Transverse colon (tissue), 3 donors: ENCODE results near the gene PPP2R2C.

Source experiments
- POLR2A ChIP-seq: fragments of 450-650 bp; IDR thresholded peaks from one replicate; pipeline ENCODE4 v1.6.1; 2016; ENCODE audit warnings: antibody characterized with exemption, mild to moderate bottlenecking, moderate library complexity
- TF ChIP-seq, protein P1 (sequence below), 5 experiments: fragments of 200-600 bp in 3 of 5; fragments of 450-650 bp in 2 of 5; sonication (generic) in 3 of 5; IDR thresholded peaks; 1 replicate in 2 of 5; 2 replicates in 3 of 5; pipeline ENCODE4 v1.5.1; 2016 to 2017; ENCODE audit warnings: antibody characterized with exemption in 5 of 5, inconsistent platforms in 3 of 5, mild to moderate bottlenecking in 2 of 5, moderate library complexity in 1 of 5

DNA sequence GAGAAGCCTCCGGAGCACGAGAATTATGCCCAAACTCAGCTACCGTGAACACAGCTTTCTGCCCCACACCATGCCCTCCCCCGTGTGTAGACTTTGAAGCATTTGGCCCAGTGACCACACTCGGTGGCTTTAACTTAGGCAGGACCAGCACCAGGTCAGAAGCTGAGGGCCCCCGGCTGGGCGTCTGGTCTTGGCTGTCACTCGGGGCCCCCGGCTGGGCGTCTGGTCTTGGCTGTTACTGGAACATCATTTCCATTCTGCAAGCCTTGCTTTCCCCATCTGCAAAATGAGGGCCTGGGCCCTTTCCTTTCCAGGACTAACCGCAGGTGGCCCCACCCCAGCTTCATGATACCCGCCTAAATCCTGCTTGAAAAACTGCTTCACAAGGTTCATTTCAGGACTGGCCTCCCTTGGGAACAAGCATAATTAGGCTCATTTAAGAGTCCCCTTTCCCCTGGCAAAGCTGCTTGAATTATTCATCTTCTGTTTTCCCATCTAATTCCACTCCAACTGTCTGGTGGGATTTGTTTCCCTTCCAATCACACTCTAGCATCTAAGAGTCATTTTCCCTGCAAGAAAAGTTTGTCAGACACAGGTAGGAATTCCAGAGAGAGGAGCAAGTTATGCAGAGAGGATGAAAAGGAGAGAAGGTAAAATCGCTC is 120.3 kb downstream of the PPP2R2C start:
- TF ChIP-seq, protein P1, sequence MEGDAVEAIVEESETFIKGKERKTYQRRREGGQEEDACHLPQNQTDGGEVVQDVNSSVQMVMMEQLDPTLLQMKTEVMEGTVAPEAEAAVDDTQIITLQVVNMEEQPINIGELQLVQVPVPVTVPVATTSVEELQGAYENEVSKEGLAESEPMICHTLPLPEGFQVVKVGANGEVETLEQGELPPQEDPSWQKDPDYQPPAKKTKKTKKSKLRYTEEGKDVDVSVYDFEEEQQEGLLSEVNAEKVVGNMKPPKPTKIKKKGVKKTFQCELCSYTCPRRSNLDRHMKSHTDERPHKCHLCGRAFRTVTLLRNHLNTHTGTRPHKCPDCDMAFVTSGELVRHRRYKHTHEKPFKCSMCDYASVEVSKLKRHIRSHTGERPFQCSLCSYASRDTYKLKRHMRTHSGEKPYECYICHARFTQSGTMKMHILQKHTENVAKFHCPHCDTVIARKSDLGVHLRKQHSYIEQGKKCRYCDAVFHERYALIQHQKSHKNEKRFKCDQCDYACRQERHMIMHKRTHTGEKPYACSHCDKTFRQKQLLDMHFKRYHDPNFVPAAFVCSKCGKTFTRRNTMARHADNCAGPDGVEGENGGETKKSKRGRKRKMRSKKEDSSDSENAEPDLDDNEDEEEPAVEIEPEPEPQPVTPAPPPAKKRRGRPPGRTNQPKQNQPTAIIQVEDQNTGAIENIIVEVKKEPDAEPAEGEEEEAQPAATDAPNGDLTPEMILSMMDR (IDR thresholded peaks at IDR 0.05) = no peak
- TF ChIP-seq POLR2A = no peak
